ENCODE data around the gene LMNB1.
"Not testable (repeated sequence)": the region's sequence is repeated elsewhere in the genome, so short reads cannot be mapped to it uniquely, and the experiment has no call there.

Gene LMNB1, protein sequence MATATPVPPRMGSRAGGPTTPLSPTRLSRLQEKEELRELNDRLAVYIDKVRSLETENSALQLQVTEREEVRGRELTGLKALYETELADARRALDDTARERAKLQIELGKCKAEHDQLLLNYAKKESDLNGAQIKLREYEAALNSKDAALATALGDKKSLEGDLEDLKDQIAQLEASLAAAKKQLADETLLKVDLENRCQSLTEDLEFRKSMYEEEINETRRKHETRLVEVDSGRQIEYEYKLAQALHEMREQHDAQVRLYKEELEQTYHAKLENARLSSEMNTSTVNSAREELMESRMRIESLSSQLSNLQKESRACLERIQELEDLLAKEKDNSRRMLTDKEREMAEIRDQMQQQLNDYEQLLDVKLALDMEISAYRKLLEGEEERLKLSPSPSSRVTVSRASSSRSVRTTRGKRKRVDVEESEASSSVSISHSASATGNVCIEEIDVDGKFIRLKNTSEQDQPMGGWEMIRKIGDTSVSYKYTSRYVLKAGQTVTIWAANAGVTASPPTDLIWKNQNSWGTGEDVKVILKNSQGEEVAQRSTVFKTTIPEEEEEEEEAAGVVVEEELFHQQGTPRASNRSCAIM

DNA sequence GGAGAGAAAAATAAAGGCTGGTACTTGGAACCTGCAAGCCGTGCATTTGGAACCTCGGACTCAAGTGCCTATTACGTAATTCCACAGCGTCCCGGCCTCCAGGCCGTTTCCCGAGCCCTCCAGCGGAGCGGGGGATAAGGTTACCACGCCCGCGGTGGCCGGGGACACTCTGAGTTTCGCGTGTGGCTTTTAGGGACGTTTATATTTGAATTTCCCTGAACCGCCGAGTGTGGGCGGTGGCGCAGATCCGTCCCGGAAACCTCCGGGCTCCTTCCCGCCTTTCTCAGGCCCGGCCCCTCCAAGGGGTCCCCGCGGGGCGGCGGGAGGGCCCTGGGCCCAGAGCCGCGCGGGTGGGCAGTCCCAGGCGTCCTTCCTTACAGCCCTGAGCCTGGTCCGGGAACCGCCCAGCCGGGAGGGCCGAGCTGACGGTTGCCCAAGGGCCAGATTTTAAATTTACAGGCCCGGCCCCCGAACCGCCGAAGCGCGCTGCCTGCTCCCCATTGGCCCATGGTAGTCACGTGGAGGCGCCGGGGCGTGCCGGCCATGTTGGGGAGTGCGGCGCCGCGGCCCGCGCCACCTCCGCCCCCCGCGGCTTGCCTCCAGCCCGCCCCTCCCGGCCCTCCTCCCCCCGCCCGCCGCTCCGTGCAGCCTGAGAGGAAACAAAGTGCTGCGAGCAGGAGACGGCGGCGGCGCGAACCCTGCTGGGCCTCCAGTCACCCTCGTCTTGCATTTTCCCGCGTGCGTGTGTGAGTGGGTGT, at the start of gene LMNB1:
LMNB1 (plus strand) TSS at position 638 of the 758 bp plus-strand sequence. CDS start 373 bp downstream, outside the sequence.
- peak within 1 kb of the TSS; percentile 74 to 78 for H3K4me3 ChIP-seq (ENCODE audit: low read depth in 1 of 2, low read length in 2 of 2)
- H3K4me1 ChIP-seq (ENCODE audit: insufficient read depth, low read length): peaks cover 40% of the 10 kb centered on the region
- peaks cover 36% of the 10 kb centered on the region for H3K36me3 ChIP-seq (ENCODE audit: insufficient read depth, low read length)
- ATAC-seq (ENCODE audit: insufficient read depth, low read depth) (peak; percentile 72), DNase-seq (peak; percentile 96)
- peaks cover 34% of the 10 kb centered on the region for H4K20me1 ChIP-seq (ENCODE audit: insufficient read depth, low read length)
- no peaks in the 10 kb centered on the region for H3K9me3 ChIP-seq (ENCODE audit: insufficient read depth, low read length, severe bottlenecking)
- TF ChIP-seq, protein P1, sequence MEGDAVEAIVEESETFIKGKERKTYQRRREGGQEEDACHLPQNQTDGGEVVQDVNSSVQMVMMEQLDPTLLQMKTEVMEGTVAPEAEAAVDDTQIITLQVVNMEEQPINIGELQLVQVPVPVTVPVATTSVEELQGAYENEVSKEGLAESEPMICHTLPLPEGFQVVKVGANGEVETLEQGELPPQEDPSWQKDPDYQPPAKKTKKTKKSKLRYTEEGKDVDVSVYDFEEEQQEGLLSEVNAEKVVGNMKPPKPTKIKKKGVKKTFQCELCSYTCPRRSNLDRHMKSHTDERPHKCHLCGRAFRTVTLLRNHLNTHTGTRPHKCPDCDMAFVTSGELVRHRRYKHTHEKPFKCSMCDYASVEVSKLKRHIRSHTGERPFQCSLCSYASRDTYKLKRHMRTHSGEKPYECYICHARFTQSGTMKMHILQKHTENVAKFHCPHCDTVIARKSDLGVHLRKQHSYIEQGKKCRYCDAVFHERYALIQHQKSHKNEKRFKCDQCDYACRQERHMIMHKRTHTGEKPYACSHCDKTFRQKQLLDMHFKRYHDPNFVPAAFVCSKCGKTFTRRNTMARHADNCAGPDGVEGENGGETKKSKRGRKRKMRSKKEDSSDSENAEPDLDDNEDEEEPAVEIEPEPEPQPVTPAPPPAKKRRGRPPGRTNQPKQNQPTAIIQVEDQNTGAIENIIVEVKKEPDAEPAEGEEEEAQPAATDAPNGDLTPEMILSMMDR (IDR thresholded peaks at IDR 0.05; ENCODE audit: borderline replicate concordance, extremely low read depth, low read length, poor library complexity, severe bottlenecking): peak; percentile 10
- no peak for TF ChIP-seq EZH2 (IDR thresholded peaks at IDR 0.05; ENCODE audit: borderline replicate concordance, low read depth, low read length, severe bottlenecking)
- peak within 1 kb of the TSS; percentile 100 for H3K27ac ChIP-seq (ENCODE audit: low read length)
- no peaks in the 10 kb centered on the region for H3K27me3 ChIP-seq (ENCODE audit: insufficient read depth, low read length, poor library complexity)
- H3K4me2 ChIP-seq (ENCODE audit: insufficient read depth, low read length): peak within 1 kb of the TSS; percentile 71
- H2AFZ ChIP-seq (ENCODE audit: low read depth, low read length): peak within 1 kb of the TSS; percentile 84
- H3K9ac ChIP-seq (ENCODE audit: low read depth, low read length): peak within 1 kb of the TSS; percentile 100
- H3K79me2 ChIP-seq (ENCODE audit: insufficient read depth, low read length): peaks cover 54% of the 10 kb centered on the region

DNA sequence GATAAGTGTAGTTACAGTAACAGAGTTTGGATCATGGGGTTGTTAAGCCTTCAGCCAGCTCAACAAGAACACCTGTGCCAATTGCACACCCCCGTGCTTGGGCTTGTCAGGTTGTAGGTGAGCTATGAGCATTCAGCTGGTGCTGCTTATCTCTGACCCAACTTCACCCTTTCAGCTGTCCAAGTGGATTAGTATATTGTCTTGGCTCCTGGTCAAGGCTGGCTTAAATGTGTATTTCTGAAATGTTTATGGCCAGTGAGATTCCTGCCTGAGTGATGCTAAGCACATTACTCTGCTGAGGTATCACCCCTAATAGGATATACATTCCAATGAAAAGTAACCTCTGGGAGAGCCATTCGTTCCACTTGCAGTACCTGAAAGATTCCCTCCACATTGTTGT, 44.2 kb upstream of the LMNB1 start:
- DNase-seq: no peak
- Histone ChIP-seq H3K4me1 (ENCODE audit: insufficient read depth, low read length) (no peaks in the 10 kb centered on the region), H4K20me1 (ENCODE audit: insufficient read depth, low read length) (no peaks in the 10 kb centered on the region), H3K9ac (ENCODE audit: low read depth, low read length) (no peak overlapping the region), H3K9me3 (ENCODE audit: insufficient read depth, low read length, severe bottlenecking) (no peaks in the 10 kb centered on the region), H3K4me3 (ENCODE audit: low read depth in 1 of 2, low read length in 2 of 2) (no peak overlapping the region), H3K79me2 (ENCODE audit: insufficient read depth, low read length) (no peaks in the 10 kb centered on the region), H2AFZ (ENCODE audit: low read depth, low read length) (no peak overlapping the region), H3K36me3 (ENCODE audit: insufficient read depth, low read length) (no peaks in the 10 kb centered on the region), H3K27me3 (ENCODE audit: insufficient read depth, low read length, poor library complexity) (no peaks in the 10 kb centered on the region), H3K27ac (ENCODE audit: low read length) (no peak overlapping the region), H3K4me2 (ENCODE audit: insufficient read depth, low read length) (no peak overlapping the region)
- ATAC-seq (ENCODE audit: insufficient read depth, low read depth): no peak
- no peak for TF ChIP-seq EZH2 (IDR thresholded peaks at IDR 0.05; ENCODE audit: borderline replicate concordance, low read depth, low read length, severe bottlenecking)
- TF ChIP-seq, protein P1 (IDR thresholded peaks at IDR 0.05; ENCODE audit: borderline replicate concordance, extremely low read depth, low read length, poor library complexity, severe bottlenecking): no peak

DNA sequence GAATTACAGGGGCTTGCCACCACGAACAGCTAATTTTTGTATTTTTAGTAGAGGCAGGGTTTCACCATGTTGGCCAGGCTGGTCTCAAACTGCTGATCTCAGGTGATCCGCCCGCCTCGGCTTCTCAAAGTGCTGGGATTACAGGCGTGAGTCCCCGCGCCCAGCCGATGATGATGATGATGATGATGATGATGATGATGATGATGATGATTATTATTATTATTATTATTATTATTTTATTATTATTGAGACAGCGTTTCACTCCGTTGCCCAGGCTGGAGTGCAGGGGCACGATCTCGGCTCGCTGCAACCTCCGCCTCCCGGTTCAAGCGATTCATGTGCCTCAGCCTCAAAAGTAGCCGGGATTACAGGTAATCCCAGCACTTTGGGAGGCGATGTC, 42.4 kb upstream of the LMNB1 start:
- not testable (repeated sequence) for H3K27ac ChIP-seq (ENCODE audit: low read length); H3K36me3 ChIP-seq (ENCODE audit: insufficient read depth, low read length); H4K20me1 ChIP-seq (ENCODE audit: insufficient read depth, low read length); H3K4me1 ChIP-seq (ENCODE audit: insufficient read depth, low read length); H2AFZ ChIP-seq (ENCODE audit: low read depth, low read length); H3K27me3 ChIP-seq (ENCODE audit: insufficient read depth, low read length, poor library complexity); H3K79me2 ChIP-seq (ENCODE audit: insufficient read depth, low read length); DNase-seq; ATAC-seq (ENCODE audit: insufficient read depth, low read depth); H3K4me3 ChIP-seq (ENCODE audit: low read depth in 1 of 2, low read length in 2 of 2); H3K9me3 ChIP-seq (ENCODE audit: insufficient read depth, low read length, severe bottlenecking); H3K9ac ChIP-seq (ENCODE audit: low read depth, low read length); H3K4me2 ChIP-seq (ENCODE audit: insufficient read depth, low read length)

DNA sequence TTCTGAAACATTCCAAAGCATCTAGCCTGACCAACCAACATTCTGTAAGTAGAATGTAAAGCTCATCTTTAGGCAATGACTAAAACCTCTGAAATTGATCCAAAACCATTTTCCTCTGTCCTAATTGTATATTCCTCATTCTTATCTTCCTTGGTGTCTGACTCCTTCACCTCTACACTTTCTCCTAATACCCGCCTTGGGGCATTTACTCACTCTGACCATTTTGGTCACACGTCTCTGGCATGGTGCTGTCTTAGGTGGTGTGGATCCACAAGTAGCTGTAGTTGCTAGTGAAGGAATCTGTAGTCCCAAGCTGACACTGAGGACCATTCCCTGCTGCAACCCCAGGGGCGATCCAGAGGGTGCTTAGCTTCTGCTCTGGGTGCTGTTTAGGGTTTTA, 40.8 kb upstream of the LMNB1 start:
- Histone ChIP-seq H3K4me1 (ENCODE audit: insufficient read depth, low read length) (no peaks in the 10 kb centered on the region), H3K36me3 (ENCODE audit: insufficient read depth, low read length) (no peaks in the 10 kb centered on the region), H3K4me3 (ENCODE audit: low read depth in 1 of 2, low read length in 2 of 2) (no peak overlapping the region), H4K20me1 (ENCODE audit: insufficient read depth, low read length) (no peaks in the 10 kb centered on the region), H3K27me3 (ENCODE audit: insufficient read depth, low read length, poor library complexity) (no peaks in the 10 kb centered on the region), H2AFZ (ENCODE audit: low read depth, low read length) (no peak overlapping the region), H3K4me2 (ENCODE audit: insufficient read depth, low read length) (no peak overlapping the region), H3K9ac (ENCODE audit: low read depth, low read length) (no peak overlapping the region), H3K27ac (ENCODE audit: low read length) (no peak overlapping the region), H3K79me2 (ENCODE audit: insufficient read depth, low read length) (no peaks in the 10 kb centered on the region), H3K9me3 (ENCODE audit: insufficient read depth, low read length, severe bottlenecking) (no peaks in the 10 kb centered on the region)
- TF ChIP-seq, protein P1 (IDR thresholded peaks at IDR 0.05; ENCODE audit: borderline replicate concordance, extremely low read depth, low read length, poor library complexity, severe bottlenecking): no peak
- no peak for TF ChIP-seq EZH2 (IDR thresholded peaks at IDR 0.05; ENCODE audit: borderline replicate concordance, low read depth, low read length, severe bottlenecking)
- no peak for ATAC-seq (ENCODE audit: insufficient read depth, low read depth)
- no peak for DNase-seq
